ENCODE data around the gene AURKA.

AURKA gene

GRCh38 chr20:56392132-56392880 lies at the start of gene AURKA, which contains the start of gene CSTF1:
TSS of gene AURKA (minus strand) at chr20:56392215. CDS start at chr20:56388197, 4,018 bp downstream.
TSS of gene CSTF1 (plus strand) at chr20:56392645. CDS start at chr20:56395553, 2,908 bp downstream.
- peak; percentile 98 to 99 (median 98) for DNase-seq

- DNase-seq = no peak
Measured at GRCh38 chr20:56440346-56441007, 48.5 kb upstream of the AURKA start.

DNA sequence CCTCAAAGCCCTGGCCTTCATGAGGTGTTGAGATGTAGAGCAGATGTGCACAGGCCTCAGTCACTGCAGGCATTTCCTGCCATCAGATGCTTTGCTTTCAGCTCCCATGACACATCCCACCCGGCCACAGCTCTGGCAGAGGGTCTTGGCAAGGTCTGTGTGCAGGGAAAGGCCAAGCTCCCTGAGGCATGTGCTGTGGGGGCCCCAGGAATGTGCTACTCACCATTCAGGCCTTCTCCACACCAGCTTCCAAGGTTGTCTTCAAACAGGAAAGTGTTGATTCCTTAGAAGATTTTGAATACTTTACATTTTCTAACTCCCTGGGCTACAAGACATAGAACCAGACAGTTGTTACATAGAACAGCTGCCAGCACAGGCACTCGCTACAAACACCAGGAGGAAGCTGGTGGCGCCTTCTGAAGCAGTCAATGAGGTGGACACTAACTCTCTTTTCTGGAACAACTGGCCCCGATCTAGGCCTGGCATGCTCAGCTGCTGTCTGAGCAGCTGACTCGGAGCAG lies 47.8 kb upstream of the AURKA start:
- DNase-seq = no peak

DNA sequence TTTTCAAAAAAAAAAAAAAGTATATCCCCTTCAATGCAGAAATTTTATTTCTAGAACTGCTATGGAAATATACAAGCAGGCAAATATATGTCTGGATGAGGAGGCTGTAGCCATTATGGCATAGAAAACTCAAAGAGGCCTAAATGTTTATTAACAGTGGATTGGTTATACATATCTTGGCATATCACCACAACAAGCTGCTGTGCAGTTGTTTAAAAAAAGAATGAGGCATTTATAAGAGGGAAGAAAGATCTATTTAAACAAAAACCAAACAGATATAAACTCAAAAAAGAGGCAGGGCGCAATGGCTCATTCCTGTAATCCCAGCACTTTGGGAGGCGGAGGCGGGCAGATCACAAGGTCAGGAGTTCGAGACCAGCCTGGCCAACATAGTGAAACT lies 46.3 kb upstream of the AURKA start:
- no peak for DNase-seq

- DNase-seq = no peak
Measured at GRCh38 chr20:56437196-56437960, 45.4 kb upstream of the AURKA start.

- DNase-seq = no peak
Measured at GRCh38 chr20:56433880-56434255, 41.9 kb upstream of the AURKA start.

DNA sequence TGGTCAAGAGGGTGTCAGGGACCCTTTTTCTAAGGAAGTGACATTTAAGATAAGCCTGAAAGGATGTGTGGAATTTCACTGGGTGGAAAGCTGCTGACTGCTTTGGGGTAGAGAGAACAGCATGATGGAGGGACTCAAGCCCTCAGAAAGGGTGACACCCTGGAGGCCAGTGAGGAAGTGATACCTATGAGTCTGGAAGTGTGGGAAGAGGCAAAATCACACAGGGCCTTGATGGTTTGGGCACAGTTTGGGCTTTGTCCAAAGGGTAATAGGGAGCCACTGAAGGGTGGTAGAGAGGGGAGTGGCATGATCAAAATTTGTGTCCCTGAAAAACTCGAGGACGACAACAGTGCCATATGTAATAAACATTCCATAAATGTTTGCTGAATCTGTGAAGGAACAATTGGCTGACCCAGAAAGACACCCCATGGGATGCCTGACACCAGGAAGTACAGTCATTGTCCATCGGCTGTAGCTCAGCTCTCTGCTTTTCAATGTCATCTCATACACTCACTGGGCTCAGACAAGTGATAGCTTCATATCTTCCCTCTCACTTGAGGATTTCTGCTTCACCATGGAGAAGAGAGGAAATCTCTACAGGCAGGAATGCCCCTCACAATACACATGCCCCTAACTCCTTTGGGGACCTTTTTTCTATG lies 41.3 kb upstream of the AURKA start:
- no peak for DNase-seq

DNA sequence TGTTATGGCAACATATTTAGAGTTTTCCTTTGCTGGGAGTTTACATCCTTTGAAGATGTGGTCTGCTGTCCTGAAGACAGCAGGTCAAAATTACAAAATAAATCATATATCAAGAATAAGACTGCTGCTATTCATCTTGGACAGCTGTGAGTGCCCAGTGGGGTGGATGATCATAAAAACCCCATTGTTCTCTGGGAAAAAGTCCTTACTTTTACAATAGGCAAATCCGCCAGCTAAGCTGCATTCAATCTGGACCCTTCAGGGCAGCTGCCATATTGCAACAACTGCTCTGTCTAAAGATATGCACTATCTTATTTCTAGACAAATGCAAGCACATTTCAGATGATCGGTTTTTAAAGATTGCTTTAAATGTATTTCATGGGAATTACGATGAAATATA lies 39.5 kb upstream of the AURKA start:
- no peak for DNase-seq

DNA sequence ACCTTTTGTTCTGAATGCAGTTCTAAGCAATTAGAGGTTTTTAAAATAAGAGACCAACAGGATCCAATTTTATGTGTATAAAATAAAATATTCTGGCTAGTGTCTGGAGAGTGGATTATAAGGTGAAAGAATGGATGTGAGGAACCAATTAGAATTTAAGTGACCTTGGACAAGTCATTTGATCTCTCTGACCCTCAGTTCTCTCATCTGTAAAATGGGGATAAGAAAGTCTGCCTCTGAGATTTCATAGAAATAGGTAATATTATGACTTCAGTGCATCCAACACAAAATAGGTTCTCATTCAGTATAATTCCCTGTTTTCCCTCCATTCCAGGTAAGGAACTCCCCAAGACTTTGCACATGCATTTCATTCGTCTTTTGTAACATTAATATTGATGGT lies 38.9 kb upstream of the AURKA start:
- DNase-seq = no peak

GRCh38 chr20:56430461-56430860 lies 38.4 kb upstream of the AURKA start:
- DNase-seq = no peak

GRCh38 chr20:56429941-56430340 lies 37.9 kb upstream of the AURKA start:
- DNase-seq = no peak

DNA sequence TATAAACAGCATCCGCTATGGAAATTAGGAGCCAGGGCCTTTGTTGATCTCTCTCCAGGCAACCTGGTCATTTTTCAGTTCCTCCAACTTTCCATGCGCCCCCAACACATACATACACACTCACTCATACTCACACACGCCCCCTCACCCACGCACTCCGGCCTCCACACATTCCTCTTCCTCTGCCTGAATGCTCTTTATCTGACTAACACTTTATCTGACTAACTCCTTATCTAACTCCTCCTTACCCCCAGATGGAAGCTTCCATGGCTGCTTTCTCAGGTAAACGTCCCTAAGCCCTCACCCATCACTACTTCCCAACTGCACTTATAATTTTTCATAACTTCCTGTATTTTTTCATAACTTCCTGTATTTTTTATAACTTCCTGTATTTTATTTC lies 37.5 kb upstream of the AURKA start:
- DNase-seq = no peak

DNA sequence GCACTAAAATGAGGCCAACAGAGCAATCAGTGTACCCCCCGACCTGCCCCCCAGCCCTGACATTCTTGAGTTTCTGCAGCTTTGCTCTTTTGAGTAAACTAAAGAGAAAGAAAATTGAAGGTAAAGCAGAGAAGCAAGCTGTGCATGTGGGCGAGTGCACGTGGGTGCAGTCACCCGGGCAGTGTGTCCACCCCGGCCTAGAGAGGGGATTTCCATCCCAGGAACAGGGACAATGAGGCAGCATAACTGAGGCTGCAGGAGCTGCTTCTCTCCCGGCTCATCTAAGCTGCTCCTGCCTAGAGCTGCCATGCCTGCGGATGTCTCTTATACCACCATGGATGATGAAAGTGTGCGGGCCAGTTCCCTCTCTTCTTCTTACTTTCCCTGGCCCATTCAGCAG lies 36.9 kb upstream of the AURKA start:
- no peak for DNase-seq

- no peak for DNase-seq
Measured at GRCh38 chr20:56428410-56428809, 36.4 kb upstream of the AURKA start.

DNA sequence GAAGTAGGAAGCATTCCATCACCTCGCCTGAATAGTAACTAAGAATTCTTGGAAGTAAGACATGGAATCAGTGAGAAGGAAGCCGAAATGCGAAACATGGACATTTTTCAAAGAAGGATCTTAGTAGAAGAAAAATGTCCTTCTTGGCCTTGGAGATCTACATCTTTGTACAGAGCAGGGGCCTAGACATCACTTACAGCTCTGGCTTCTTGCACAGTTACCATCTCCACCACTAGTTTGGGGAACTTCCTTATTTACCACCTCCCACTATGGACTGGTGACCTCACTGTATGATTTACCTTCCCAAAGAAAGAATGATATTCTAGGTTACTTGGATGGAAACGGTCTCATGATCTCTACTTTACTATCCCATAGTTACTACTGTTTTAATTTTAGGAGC lies 35.8 kb upstream of the AURKA start:
- DNase-seq = no peak

DNA sequence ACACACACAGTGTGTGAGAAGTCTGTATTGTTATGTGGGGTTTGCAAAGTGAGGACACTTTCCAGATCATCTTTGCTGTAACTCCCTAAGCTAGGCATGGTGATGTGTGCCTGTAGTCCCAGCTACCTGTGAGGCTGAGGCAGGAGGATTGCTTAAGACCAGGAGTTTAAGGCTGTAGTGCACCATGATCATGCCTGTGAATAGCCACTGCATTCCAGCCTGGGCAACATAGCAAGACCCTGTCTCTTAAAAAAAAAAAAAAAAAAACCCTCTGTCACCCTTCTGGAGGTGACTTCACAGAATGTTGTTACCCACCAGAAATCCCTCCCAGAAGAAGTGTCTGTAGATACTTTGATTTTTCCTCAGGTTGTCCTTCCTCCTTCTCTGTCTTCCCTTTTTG lies 34.9 kb upstream of the AURKA start:
- no peak for DNase-seq

DNA sequence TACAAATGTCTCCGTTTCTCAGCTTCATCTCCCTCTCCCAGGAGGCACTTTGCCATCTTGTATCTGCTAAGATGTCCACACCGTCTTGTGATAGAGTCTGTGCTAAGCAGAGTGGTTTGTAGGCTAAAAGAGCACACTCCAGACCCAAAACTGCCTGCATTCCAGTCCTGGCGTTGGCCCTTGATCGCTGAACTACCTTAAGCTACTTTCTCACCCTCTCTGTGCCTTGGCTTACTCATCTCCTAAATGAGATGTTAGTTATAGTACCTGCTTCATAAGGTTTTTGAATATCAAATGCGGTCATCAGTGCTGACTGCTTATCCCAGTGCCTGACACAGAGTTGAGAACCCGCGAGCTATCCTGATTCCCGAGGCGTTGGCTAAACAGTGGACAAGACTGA lies 34.0 kb upstream of the AURKA start:
- DNase-seq = no peak

GRCh38 chr20:56424931-56425330 lies 32.9 kb upstream of the AURKA start:
- DNase-seq = no peak

GRCh38 chr20:56423886-56424285 lies 31.9 kb upstream of the AURKA start:
- DNase-seq = no peak

DNA sequence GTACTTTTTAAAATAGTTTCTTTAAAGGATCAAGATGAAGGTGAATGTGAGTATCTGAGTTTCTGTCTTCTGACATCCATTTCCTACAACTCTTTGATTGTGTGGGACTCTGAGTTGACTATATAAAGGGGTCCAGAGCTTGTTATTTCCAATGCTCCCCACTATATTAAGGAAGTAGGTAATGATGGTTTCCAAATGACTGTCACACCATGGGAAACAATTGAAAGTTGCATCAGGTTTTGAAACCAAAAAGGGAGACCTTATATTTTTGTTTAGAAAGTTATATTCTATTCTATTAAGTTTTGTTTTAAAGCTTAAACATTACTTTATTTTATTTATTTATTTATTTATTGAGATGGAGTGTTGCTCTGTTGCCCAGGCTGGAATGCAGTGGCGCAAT lies 31.2 kb upstream of the AURKA start:
- no peak for DNase-seq

- DNase-seq = no peak
Measured at GRCh38 chr20:56422824-56423189, 30.8 kb upstream of the AURKA start.

DNA sequence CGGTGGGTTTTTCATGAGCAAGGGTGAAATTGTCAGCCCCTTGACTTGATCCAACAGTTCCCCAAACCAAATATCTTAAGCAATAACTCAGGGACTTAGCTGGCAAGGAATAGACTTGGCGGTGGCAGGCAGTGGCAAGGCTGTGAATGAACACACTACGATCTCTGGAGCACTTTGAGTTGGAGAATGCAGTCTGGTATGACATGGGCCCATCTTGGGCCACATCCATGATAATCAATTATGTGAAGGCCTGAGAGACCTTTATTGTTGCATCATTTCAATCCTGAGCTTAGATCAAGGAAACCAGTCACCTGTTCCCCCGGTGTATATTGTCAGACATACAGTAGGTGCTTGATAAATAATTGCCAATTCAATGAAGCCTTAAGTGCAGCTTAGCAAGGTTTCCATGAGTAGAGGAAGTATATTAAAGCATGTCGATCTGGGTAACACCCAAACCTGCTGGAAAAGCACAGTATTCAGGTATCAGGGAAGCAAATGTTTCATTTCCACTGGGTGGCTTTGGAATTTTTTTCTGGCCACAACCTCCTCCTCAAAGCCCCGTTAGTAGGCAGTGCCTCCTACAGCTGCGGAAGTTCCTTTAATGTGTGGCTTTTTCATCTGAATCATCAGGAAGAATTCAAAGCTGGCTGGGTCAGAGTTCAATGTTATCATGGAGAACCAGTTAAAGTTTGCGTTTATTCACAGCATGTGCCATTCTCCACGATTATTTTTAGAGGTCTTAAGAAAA lies 30.2 kb upstream of the AURKA start:
- no peak for DNase-seq
